ENCODE results near the gene C1orf52. TPM values are rescaled to one million over a fixed set of nuclear protein-coding genes. Genes with fewer than 3 reads are reported as not detected.

C1orf52 gene
- total RNA-seq (10 to 100 TPM; 18.0 to 22.1 TPM), polyA plus RNA-seq (ENCODE audit: insufficient read length in 6 of 6) (10 to 100 TPM; 48.4 to 66.4 (median 56.5) TPM)
- long read RNA-seq, donor 1, transcript C1orf52-201 (4 exons, 3,391 nt): major isoform, 17 of 37 reads
- long read RNA-seq, donor 1, transcript C1orf52-203 (3 exons, 1,219 nt): minor isoform, 6 of 37 reads
- long read RNA-seq, donor 1, partial matches to known transcripts: 14 of 37 reads
- long read RNA-seq, donor 1, other reads (novel, unspliced or antisense): 0 of 37 reads
- long read RNA-seq, donor 2, transcript C1orf52-201 (4 exons, 3,391 nt): major isoform, 16 of 28 reads
- long read RNA-seq, donor 2, transcript C1orf52-203 (3 exons, 1,219 nt): minor isoform, 7 of 28 reads
- long read RNA-seq, donor 2, partial matches to known transcripts: 5 of 28 reads
- long read RNA-seq, donor 2, other reads (novel, unspliced or antisense): 0 of 28 reads
- long read RNA-seq, donor 3, transcript C1orf52-201 (4 exons, 3,391 nt): major isoform, 16 of 28 reads
- long read RNA-seq, donor 3, partial matches to known transcripts: 8 of 28 reads
- long read RNA-seq, donor 3, other reads (novel, unspliced or antisense): 0 of 28 reads
- long read RNA-seq, donor 4, transcript C1orf52-201 (4 exons, 3,391 nt): minor isoform, 8 of 18 reads
- long read RNA-seq, donor 4, transcript C1orf52-203 (3 exons, 1,219 nt): major isoform, 9 of 18 reads
- long read RNA-seq, donor 4, partial matches to known transcripts: 1 of 18 reads
- long read RNA-seq, donor 4, other reads (novel, unspliced or antisense): 0 of 18 reads
- long read RNA-seq, donor 5, transcript C1orf52-201 (4 exons, 3,391 nt): major isoform, 13 of 50 reads
- long read RNA-seq, donor 5, transcript C1orf52-203 (3 exons, 1,219 nt): minor isoform, 7 of 50 reads
- long read RNA-seq, donor 5, partial matches to known transcripts: 30 of 50 reads
- long read RNA-seq, donor 5, other reads (novel, unspliced or antisense): 0 of 50 reads
- long read RNA-seq, donor 6, transcript C1orf52-201 (4 exons, 3,391 nt): major isoform, 27 of 53 reads
- long read RNA-seq, donor 6, transcript C1orf52-203 (3 exons, 1,219 nt): minor isoform, 10 of 53 reads
- long read RNA-seq, donor 6, partial matches to known transcripts: 16 of 53 reads
- long read RNA-seq, donor 6, other reads (novel, unspliced or antisense): 0 of 53 reads
- long read RNA-seq, donor 7, transcript C1orf52-203 (3 exons, 1,219 nt): minor isoform, 7 of 34 reads
- long read RNA-seq, donor 7, transcript C1orf52-201 (4 exons, 3,391 nt): major isoform, 20 of 34 reads
- long read RNA-seq, donor 7, partial matches to known transcripts: 7 of 34 reads
- long read RNA-seq, donor 7, other reads (novel, unspliced or antisense): 0 of 34 reads
- long read RNA-seq, donor 8, transcript C1orf52-201 (4 exons, 3,391 nt): major isoform, 17 of 48 reads
- long read RNA-seq, donor 8, transcript C1orf52-203 (3 exons, 1,219 nt): minor isoform, 8 of 48 reads
- long read RNA-seq, donor 8, partial matches to known transcripts: 23 of 48 reads
- long read RNA-seq, donor 8, other reads (novel, unspliced or antisense): 0 of 48 reads
- long read RNA-seq, donor 9: 0 reads
- long read RNA-seq, donor 10, transcript C1orf52-201 (4 exons, 3,391 nt): minor isoform, 6 of 15 reads
- long read RNA-seq, donor 10, transcript C1orf52-203 (3 exons, 1,219 nt): major isoform, 7 of 15 reads
- long read RNA-seq, donor 10, partial matches to known transcripts: 2 of 15 reads
- long read RNA-seq, donor 10, other reads (novel, unspliced or antisense): 0 of 15 reads
- long read RNA-seq, donor 11, transcript C1orf52-201 (4 exons, 3,391 nt): major isoform, 37 of 60 reads
- long read RNA-seq, donor 11, transcript C1orf52-203 (3 exons, 1,219 nt): minor isoform, 23 of 60 reads
- long read RNA-seq, donor 11, partial matches to known transcripts: 0 of 60 reads
- long read RNA-seq, donor 11, other reads (novel, unspliced or antisense): 0 of 60 reads
- long read RNA-seq, donor 12, transcript C1orf52-201 (4 exons, 3,391 nt): major isoform, 13 of 33 reads
- long read RNA-seq, donor 12, transcript C1orf52-203 (3 exons, 1,219 nt): major isoform, 13 of 33 reads
- long read RNA-seq, donor 12, partial matches to known transcripts: 7 of 33 reads
- long read RNA-seq, donor 12, other reads (novel, unspliced or antisense): 0 of 33 reads

DNA sequence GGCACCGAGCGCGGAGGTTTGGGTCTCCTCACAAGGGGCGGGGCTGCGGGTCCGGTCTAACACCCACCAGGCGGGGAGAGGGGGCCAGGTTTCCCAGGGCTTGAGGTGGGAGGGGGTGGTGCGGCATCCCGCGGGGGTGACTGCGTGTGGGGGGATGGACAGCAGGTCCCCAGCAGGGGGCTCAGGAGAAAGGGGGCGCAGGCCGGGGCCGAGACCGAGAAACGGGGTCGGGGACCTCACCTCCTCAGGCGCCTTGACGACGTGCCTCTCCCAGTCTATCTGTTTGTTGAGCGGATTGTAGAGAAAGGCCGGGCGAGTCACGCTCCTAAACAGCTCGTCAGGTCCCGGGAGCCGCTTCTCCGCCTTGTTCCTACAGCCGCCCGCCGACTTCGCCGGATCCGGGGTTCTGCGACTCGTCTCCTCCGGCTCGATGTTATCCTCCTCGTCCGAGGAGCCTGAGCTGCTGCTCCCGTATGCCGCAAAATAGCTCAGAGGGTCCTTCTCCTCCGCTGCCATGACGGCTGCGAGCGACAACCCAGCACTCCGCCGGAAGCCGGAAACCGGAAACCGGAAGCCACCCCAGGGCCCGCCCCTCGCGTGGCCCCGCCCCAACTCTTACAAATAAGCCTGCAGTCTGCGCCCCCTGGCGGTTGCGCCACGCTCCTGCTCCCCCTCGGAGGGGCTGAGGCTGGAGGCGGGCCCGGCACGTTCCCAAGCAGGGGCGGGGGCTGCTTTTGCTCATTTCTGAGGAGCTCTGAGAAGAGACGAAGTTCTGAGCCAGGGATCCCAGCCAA is at the start of gene C1orf52:
C1orf52 (minus strand) TSS at position 545 of the 794 bp plus-strand sequence; CDS start at position 516, 29 bp downstream.
- Histone ChIP-seq H3K4me3 (peak within 1 kb of the TSS; percentile 86 to 94), H3K9me3 (no peaks in the 10 kb centered on the region), H3K27ac (peak within 1 kb of the TSS; percentile 83 to 86), H3K36me3 (peaks cover 0 to 36% of the 10 kb centered on the region in 2 donors), H3K4me1 (peaks cover 16 to 41% of the 10 kb centered on the region in 2 donors), H3K27me3 (no peaks in the 10 kb centered on the region)
- DNase-seq (peak; percentile 95 to 99 (median 98)), ATAC-seq (peak; percentile 99)
- intact Hi-C loops (cut with DNase I): no loop called here
- peak; percentile 99 for TF ChIP-seq CTCF (IDR thresholded peaks at IDR 0.05)

GRCh38 chr1:85308833-85309350 is 49.4 kb upstream of the C1orf52 start:
- Histone ChIP-seq H3K9me3 (no peaks in the 10 kb centered on the region), H3K4me1 (peaks cover 5 to 7% of the 10 kb centered on the region in 2 donors), H3K27ac (no peak overlapping the region), H3K36me3 (no peaks in the 10 kb centered on the region), H3K27me3 (peaks cover 0 to 17% of the 10 kb centered on the region in 2 donors), H3K4me3 (no peak overlapping the region)
- ATAC-seq: peak; percentile 21
- DNase-seq: no peak
- no peak for TF ChIP-seq CTCF (IDR thresholded peaks at IDR 0.05)
- intact Hi-C loops (cut with DNase I): loop anchor here in 1 of 2 donors (10.0 kb wide), 2 partner anchors 276 to 386 kb away; partner anchors contain the start of gene CCN1

DNA sequence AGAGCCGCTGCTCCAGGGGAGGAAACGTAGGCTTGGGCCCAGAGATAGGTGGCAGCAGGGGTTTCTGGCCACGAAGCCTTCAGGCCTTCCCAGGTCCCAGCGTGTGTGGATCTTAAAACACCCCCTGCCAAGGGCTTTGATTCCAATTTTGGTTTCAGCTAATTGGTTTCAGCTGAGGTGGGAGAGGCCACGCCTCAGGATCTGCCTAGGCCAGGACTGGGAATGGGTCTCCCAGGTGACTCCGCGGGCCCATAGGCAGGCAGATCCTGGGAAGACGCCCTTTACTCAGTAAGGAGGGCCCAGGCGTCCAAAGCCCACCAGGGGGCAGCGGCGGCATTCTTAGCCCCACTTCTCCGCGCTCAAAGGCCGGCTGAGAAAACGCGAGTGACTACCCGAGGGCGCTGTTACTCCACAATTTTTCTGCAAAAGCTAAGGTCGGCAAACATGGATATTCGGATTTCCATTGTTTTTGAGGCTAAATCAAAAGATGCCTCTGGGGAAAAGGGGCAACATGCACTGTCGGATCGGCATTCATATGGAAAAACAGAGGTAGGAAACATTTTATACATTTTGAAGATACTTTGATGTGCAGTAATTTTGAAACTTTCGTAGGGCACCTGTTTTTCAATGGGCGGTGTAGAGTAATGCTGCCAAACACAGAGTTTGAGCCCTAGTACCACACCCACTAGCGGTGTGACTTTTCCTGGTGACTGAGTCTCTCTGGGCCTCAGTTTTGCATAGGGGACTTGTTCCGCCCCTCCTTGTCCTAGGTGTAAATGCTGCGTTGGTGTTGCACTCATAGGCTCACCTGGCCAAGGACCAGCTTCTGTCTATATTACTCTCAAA is 48.7 kb upstream of the C1orf52 start:
- TF ChIP-seq CTCF (IDR thresholded peaks at IDR 0.05): peak; percentile 87 to 96
- peak; percentile 100 for ATAC-seq
- H3K9me3 ChIP-seq: no peaks in the 10 kb centered on the region
- H3K27me3 ChIP-seq: peaks cover 0 to 17% of the 10 kb centered on the region in 2 donors
- H3K27ac ChIP-seq: no peak overlapping the region
- intact Hi-C loops (cut with DNase I): loop anchor here in 1 of 2 donors (10.0 kb wide), 2 partner anchors 277 to 387 kb away; partner anchors contain the start of gene CCN1
- H3K36me3 ChIP-seq: no peaks in the 10 kb centered on the region
- H3K4me1 ChIP-seq: peaks cover 3 to 7% of the 10 kb centered on the region in 2 donors
- no peak overlapping the region for H3K4me3 ChIP-seq
- peak; percentile 83 to 93 (median 90) for DNase-seq
